GM12872 (cell line): ENCODE results near the gene STAMBPL1.

Experiments used
- TF ChIP-seq, protein P1 (sequence below): IDR thresholded peaks from 3 replicates; pipeline ENCODE4 v1.5.1; 2011; ENCODE audit warnings: low read depth, mild to moderate bottlenecking, low read length, moderate library complexity; ENCODE audit not compliant: insufficient read depth

The STAMBPL1 gene

DNA sequence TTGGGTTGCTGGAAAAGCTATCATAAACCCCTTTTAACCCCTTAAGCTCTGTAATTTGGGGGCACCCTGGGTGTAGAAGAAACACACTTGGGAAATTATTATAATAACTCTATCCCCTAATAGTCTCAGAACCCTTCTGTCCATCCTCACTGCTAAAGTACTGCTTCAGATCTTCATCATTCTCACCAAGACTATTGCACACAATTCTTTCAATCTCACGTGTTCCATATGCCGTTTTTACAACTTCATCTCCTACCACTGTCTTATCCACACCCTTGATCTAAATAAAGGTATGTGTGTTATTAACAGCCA, 44.2 kb upstream of the STAMBPL1 start:
- TF ChIP-seq, protein P1, sequence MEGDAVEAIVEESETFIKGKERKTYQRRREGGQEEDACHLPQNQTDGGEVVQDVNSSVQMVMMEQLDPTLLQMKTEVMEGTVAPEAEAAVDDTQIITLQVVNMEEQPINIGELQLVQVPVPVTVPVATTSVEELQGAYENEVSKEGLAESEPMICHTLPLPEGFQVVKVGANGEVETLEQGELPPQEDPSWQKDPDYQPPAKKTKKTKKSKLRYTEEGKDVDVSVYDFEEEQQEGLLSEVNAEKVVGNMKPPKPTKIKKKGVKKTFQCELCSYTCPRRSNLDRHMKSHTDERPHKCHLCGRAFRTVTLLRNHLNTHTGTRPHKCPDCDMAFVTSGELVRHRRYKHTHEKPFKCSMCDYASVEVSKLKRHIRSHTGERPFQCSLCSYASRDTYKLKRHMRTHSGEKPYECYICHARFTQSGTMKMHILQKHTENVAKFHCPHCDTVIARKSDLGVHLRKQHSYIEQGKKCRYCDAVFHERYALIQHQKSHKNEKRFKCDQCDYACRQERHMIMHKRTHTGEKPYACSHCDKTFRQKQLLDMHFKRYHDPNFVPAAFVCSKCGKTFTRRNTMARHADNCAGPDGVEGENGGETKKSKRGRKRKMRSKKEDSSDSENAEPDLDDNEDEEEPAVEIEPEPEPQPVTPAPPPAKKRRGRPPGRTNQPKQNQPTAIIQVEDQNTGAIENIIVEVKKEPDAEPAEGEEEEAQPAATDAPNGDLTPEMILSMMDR = no peak

DNA sequence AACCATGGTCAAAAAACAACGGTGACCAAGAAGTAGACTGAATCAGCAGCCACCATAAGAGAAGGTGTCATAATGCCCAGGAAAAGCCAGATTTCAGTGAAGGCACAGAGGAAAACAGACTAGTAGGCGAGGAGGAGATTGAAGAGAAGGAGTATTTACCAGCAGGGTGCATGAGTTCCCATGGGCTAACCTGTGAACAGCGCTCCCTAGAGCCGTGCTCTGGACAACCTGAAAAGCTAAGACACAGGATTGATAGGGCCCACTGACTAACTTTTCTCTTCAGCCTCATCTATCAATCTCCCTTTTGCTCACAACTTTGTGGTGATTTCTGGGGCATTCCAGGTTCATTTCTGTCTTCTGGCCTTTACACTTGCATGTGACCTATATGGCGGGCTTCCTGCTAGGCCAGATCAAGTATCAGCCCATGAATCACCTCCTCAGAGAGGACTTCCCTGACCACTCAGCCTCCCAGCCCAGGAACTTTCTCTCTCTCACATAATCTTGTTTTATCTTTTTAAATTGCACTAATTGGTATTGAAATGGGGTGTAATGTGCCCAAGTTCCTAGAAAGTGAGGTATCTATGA, 41.2 kb upstream of the STAMBPL1 start:
- TF ChIP-seq, protein P1 = peak; percentile 5; the same call in 1 of the 3 replicates

DNA sequence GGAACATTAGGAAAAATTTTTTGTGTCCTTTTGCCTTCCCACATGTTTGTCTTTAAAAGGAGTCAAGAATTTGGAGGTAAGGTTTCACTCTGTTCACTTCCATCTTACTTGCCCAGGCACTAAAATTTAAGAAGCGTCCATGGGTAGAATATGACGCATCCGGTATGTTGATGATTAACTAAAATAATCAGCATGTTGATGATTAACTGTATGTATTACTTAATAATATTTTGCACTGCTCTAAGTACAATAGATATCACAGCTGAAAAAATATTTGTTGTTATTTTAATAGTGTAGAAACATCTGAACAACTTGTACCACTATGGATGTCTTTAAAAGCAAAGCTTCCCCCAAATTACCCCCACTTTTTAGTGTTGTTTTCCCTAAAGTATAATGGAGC, 39.9 kb upstream of the STAMBPL1 start:
- TF ChIP-seq, protein P1 = no peak

DNA sequence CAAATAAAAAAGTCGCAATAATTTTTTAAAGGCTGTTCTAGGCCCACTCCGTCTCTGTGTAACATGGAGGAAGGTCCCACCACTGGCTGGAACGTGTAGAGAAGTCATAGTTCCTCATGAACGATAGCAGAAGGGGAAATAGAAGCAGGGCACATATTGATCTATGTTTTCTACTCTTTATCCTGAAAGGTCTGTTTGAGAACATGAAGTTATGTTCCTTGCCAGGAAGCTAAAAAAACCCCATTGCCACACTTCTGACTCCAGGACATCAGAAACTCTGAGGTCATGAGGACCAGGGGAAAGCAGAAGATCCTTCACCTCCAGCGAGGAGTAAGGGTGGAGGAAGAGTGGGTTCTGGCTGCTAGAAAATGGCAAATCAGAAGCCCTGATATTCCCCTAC, 39.2 kb upstream of the STAMBPL1 start:
- TF ChIP-seq, protein P1 = no peak

DNA sequence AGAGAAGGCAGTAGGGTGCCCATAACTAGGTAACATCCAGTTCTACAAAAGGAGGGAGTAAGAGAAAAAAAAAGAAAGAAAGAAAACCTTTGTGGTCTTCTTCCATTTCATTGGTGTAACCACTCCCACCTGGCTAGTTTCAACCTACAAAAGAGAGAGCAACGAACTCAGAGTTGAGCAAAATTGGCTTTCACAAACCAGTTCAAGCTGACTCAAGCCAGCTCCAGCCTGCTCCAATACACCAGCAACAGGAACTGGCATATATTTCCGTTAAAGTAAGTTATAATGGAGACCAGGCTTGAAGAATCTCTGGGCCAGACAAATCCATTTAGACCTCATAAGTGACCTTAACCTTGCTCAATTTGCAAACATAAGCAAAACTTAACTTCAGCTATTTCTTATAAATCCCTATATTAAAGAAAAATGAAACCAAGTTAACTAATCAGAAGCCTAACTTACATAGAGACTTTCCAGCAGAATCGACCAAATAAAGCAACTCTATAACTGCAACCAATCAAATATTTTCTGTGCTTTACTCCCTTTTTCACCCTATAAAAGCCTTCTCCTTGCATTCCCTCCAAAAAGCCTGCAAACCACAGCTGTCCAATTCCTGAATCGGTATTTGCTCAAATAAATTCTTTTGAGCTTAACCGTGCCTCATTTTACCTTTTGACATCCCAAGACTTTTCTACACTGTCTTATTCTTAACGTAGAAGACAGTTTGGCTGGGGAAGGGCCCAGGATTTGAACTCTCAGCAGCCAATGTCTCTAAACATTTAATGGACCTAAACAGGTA, 38.5 kb upstream of the STAMBPL1 start:
- TF ChIP-seq, protein P1 = no peak

DNA sequence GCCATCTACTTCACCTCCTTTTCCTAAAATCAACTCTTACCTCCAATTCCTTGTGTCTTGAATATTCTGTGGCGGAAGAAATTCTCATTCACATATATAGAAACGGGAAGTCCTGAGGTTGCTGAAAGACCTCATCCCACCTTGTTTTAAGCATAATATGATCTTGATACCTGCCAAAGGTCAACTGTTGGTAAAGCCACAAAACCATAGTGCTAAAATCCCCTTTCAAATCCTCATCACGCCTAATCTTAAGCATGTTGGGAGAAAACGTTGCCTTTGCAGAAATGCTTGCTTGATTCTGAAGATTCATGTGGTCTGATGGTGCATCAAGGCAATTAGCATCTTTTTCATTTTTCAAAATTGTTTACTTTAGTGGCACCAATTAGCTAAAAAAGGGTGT, 36.9 kb upstream of the STAMBPL1 start:
- TF ChIP-seq, protein P1 = no peak

DNA sequence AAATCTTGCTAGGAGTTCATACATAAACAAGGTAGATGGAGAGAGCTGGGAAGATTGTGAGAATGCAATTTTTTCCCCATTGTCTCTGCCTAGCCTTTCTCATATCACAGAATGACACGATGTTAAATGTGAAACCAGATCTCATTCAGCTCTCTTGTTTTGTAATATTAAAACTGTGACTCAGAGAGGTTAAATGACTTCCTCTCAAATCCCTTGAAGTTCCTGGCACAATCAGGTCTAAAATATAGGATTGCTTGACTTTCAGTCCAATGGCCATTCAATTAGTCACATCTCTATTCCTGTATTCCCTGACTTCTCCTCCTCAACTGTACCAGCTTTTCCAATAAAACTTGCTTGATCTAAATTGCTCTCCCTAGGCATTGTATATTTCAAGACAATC, 31.5 kb upstream of the STAMBPL1 start:
- TF ChIP-seq, protein P1 = no peak
